AG10803 (cell line): ENCODE results near the gene ZNF285.
"Not testable (repeated sequence)": the region's sequence is repeated elsewhere in the genome, so short reads cannot be mapped to it uniquely, and the experiment has no call there.

Source experiments
- DNase-seq: peaks from one replicate; pipeline ENCODE4 v3.0.0; 2010; ENCODE audit warnings: low read depth
- H3K4me3 ChIP-seq: 2 replicates; pipeline ENCODE4 v1.5.1; 2011; ENCODE audit warnings: mild to moderate bottlenecking, low read length, control low read depth
- TF ChIP-seq, protein P1 (sequence below): conservative IDR thresholded peaks from 2 replicates; pipeline ENCODE4 v1.5.1; 2011; ENCODE audit warnings: mild to moderate bottlenecking, low read length, control low read depth, inconsistent platforms

Gene ZNF285

DNA sequence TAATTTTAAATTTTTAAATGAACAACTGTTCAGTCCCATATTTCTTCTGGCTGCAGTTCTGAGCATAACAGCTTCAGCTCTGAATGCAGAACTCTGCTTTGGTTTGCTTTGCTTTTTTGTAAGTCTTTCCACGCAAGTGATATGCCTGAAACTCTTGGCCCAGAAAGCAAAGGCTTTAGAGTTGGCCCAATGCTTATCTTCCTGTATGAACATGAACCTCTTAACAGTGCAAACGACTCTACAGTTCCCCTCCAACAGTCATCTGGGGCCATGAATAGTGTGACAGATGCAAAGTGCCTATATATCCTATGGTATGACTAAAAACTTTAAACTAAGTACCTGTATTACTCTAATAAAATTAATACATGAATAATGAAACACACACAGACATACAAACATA, 59.6 kb downstream of the ZNF285 start:
- no peak for DNase-seq
- no peak overlapping the region for H3K4me3 ChIP-seq
- TF ChIP-seq, protein P1, sequence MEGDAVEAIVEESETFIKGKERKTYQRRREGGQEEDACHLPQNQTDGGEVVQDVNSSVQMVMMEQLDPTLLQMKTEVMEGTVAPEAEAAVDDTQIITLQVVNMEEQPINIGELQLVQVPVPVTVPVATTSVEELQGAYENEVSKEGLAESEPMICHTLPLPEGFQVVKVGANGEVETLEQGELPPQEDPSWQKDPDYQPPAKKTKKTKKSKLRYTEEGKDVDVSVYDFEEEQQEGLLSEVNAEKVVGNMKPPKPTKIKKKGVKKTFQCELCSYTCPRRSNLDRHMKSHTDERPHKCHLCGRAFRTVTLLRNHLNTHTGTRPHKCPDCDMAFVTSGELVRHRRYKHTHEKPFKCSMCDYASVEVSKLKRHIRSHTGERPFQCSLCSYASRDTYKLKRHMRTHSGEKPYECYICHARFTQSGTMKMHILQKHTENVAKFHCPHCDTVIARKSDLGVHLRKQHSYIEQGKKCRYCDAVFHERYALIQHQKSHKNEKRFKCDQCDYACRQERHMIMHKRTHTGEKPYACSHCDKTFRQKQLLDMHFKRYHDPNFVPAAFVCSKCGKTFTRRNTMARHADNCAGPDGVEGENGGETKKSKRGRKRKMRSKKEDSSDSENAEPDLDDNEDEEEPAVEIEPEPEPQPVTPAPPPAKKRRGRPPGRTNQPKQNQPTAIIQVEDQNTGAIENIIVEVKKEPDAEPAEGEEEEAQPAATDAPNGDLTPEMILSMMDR = no peak

DNA sequence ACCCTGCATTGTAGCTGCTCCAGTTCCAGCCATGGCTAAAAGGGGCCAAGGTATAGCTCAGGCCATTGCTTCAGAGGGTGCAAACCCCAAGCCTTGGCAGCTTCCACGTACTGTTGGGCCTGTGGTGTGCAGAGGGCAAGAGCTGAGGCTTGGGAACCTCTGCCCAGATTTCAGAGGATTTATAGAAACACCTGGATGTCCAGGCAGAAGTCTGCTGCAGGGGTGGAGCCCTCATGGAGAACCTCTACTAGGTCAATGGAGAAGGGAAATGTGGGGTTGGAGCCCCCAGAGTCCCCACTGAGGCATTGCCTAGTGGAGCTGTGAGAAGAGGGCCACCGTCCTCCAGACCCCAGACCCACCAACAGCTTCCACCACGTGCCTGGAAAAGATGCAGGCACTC, 66.8 kb downstream of the ZNF285 start:
- H3K4me3 ChIP-seq, DNase-seq: not testable (repeated sequence)
